Mucosa of gallbladder (tissue), 1 donor: ENCODE data around the gene L3MBTL4. TPM values are rescaled to one million over a fixed set of nuclear protein-coding genes. Genes with fewer than 3 reads are reported as not detected.
"Not testable (repeated sequence)": the region's sequence is repeated elsewhere in the genome, so short reads cannot be mapped to it uniquely, and the experiment has no call there.

Experiments
- DNase-seq: peaks from one replicate; pipeline ENCODE4 v3.0.0-alpha.2; 2020; ENCODE audit warnings: low spot score
- total RNA-seq: library from RNA; stranded (reverse); gene quantifications from one replicate; pipeline ENCODE4 v1.2.1, GENCODE V29; 2021
- donor health status: DM: no; HTN: no; CAD: no.

The L3MBTL4 gene
- total RNA-seq, 1 donor from 2014 or later, result 16.1 TPM

- DNase-seq, result no peak
Measured at GRCh38 chr18:6311456-6312215, 103.1 kb downstream of the L3MBTL4 start.

- no peak for DNase-seq
Measured at GRCh38 chr18:6310714-6311113, 104.0 kb downstream of the L3MBTL4 start.

DNA sequence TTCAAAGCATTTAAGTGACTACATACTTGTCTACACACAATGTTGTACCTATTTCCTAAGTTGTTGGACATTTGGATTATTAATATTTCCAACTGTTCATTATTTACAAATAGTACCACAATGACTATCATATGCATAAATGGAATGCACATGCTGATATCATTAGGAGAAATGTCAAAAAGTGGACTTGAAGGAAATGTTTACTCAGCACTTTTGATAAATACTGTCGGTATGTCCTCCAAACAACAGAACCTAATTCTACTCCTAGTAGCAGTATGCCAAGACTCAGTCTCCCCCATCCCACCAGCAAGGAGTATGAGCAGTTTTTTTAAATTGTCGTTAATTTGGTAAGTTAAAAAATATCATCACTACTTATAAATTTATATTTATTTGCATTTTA lies 116.8 kb downstream of the L3MBTL4 start:
- no peak for DNase-seq

GRCh38 chr18:6294148-6294784 lies 120.4 kb downstream of the L3MBTL4 start:
- DNase-seq, result no peak

DNA sequence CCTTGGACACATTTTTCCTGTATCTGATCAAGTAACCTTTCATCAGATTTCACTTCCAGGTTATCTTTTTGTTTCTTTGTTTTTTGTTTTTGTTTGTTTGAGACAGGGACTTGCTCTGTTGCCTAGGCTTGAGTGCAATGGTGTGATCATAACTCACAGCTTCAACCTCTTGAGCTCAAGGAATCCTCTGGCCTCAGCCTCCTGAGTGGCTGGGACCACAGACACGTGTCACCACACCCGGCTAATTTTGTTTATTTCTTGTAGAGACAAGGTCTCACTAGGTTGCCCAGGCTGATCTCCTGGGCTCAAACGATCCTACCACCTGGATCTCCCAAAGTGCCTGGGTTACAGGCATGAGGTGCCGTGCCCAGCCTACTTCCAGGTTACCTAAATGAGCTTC lies 124.9 kb downstream of the L3MBTL4 start:
- no peak for DNase-seq

DNA sequence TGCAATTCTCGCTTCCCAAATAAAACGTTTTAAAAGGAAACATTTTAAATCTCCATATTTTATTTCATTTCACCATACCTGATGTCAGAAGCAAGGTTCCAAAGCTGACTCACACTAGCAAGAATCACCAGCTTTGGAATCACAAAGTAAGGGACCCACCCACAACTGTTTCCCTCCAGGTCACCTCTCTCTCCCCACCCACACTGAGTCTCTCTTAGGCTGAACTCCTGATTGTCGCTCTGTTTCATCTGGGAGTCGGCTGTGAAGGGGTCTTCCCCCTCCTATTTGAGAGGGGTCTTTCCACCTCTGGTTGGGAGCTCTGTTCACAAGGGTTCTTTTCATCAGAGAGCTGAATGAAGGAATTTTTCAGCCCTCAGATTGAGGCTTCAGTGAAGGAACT lies 128.1 kb downstream of the L3MBTL4 start:
- no peak for DNase-seq

GRCh38 chr18:6284761-6285160 lies 129.9 kb downstream of the L3MBTL4 start:
- DNase-seq, result no peak

DNA sequence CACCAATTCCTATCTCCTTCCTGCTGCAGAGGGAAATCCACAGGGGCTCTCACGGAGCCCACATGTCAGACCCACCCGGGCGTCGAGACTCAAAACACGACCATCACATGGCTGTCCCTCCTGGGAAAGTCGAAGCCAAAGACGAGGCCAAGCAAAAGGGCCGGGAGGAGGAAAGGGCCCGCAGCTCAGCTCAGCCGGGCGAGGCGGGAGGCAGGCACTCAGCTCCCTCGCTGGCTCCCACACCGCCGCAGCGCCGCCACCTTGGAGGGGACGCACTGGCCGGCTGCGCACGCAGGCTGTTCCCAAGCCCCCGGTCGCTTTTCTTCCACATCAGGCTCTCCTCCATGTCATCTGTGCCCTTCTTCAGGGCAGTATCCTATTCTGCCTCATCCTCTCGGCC lies 130.4 kb downstream of the L3MBTL4 start:
- no peak for DNase-seq

DNA sequence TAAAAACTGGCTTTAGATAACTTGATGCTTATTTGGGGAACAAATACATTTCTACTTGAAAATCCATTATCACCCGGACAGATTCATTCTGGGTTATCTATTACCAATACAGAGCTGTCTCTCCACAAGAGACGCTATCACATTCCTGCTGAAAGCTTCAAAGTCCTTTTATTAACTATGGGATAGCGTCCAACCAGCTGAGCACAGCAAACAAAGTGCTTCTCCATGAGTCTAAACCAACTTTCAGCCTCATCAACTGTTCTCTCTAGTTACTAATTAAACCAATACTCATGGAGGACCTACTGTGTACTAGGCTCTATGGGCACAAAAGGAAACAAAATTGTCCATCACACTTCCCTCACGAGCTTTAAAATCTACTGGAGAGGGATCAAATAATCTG lies 132.8 kb downstream of the L3MBTL4 start:
- DNase-seq, result no peak

GRCh38 chr18:6280211-6280743 lies 134.4 kb downstream of the L3MBTL4 start:
- DNase-seq, result no peak

GRCh38 chr18:6279308-6279707 lies 135.4 kb downstream of the L3MBTL4 start:
- no peak for DNase-seq

DNA sequence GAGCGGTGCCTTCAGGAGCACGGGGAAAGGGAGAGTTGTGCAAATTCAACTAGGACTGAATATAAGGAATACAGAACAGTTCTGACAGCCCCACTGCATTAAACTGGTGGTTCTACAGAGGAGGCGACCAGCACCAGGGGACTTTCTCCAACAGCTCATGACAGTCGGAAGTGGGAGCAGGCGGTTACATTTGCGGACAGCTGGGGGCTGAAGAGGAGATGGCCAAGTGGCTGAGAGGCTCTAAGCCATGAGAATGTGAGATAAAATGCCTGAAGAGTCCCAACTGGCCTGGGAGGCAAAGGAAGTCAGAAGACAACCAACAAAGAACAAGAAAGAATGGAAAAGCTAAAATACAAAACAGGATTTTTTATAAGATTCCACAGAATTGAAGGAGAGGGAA lies 141.3 kb downstream of the L3MBTL4 start:
- DNase-seq, result no peak

- not testable (repeated sequence) for DNase-seq
Measured at GRCh38 chr18:6272144-6272543, 142.6 kb downstream of the L3MBTL4 start.

DNA sequence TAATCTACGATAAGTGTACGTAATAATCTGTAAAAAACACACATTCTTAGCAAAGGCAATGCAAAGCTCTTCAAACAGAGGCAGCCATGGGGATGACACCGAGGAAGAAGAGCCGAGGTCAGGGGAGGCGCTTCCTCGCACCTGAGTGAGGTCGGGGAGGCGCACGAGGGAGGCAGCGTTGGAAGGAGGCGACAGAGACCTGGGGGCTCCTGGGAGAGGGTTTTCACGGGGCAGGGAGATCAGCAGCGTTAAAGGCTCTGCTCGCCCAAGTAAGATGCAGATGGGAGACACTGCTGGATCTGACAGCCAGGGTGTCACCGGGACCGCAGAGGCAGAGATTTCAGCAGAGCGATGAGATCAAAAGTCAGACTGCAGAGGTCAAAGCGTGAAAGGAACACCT lies 143.1 kb downstream of the L3MBTL4 start:
- no peak for DNase-seq

DNA sequence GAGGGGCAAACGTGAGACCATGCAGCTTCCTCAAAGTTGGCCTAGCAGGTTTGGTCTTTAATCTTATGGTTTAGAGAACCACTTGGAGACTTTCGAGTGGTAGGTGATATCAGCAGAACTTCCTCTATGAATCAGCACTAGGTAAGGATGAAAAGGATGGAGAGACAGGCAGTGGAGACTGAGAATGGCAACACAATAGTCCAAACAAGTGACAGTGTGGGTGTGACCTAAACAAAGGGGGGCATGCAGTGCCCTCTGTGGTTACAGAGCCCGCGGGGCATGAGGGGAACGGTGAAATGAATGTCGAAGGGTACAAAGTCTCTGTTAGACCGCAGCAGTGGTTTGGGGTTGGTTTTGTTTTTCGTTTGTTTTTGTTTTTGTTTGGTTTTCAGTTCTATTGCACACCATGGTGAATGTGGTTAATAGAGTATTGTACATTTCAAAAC lies 143.9 kb downstream of the L3MBTL4 start:
- no peak for DNase-seq

DNA sequence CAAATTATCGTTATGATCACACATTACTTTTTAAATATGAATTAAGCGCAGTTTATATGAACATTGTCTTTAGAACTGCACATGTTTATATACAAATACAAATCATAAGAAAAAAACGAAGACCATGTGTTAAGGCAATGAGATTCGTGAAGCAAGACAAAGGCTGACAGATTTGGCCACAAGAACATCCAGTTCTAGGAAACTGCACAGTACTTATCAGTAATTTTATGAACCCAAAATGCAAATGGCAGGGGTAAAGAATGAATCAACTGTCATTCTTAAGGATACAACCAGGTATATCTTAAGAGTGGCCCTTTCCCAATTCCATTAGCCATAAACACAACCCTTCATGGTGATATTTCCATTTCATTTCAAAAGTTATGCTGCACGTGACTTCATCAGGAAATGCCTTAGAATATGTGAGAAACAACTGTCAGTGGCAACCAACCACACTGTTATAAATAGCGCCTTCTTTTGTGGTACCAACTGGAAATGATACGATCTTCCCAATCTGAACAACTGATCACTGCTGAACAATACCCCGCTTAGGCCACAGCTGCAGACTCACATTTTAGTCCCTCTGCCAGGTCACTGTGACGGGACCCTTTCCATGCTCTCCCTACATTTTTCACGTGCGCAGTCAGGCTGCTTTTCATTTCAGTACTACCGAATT lies 144.9 kb downstream of the L3MBTL4 start:
- no peak for DNase-seq

DNA sequence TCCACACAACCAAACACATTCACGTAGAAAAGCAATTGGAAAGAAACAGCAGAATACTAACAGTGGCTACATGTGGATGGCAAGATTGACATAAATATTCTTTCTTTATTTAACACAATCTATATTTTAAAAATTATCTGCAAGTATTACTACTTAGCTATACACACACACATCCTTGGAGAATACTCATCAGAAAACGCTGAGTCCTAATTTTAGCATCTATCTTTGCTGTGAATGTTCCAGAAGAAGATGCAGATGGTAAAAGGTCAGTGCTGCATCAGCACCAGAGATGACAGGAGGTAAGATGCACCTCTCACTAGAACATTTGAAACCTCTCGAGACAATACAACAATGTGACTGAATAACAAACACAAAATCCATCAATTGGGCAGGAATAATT lies 148.5 kb downstream of the L3MBTL4 start:
- DNase-seq, result no peak

DNA sequence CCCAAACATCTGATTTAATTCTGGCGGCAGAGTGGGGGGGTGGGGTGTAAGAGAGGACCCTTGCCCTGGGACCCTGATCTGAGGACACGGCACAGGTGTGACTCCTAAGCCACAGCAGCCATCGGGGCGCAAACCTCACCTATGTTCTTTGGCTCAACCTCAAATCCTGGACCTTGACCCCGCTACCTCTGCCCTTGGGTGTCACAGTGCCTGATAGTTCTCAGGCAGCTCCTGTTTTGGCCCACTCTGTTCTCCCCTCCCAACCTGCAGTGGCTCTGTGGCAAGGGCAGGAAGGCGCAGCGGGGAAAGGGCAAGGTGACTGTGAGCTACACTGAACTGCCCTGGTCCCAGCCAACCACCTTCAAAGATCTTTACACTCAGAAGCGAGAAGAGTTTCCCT lies 152.8 kb downstream of the L3MBTL4 start:
- DNase-seq, result no peak

GRCh38 chr18:6259324-6259723 lies 155.4 kb downstream of the L3MBTL4 start:
- DNase-seq, result not testable (repeated sequence)

GRCh38 chr18:6257950-6258349 lies 156.8 kb downstream of the L3MBTL4 start:
- no peak for DNase-seq

DNA sequence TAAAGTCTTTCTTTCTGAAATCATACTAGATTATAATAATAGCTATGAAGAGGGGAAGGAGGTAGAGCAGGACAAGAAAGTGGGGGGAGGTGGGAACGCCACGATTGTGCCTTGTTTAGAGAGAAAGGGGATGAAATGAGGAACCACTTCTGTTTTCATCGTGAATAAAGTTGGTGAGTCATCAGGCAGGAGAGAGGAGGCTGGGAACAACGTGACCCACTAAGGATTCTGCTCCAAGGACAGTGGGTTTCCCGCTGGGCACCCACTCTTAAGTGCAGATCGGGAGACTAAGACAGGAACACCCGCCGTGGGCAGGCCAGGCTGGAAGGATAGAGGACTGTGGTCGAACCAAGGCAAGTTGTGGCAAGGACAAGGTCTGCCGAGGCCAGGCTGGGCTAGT lies 158.2 kb downstream of the L3MBTL4 start:
- no peak for DNase-seq

GRCh38 chr18:6255886-6256285 lies 158.8 kb downstream of the L3MBTL4 start:
- DNase-seq, result no peak
